Epithelial cell of alveolus of lung (primary cell): ENCODE measurements around the gene KANSL3. TPM values are rescaled to one million over a fixed set of nuclear protein-coding genes. Genes with fewer than 3 reads are reported as not detected.

ENCODE experiments used
- total RNA-seq: library from RNA; depleted of rRNA; stranded (reverse); fragments of >200 nt; gene quantifications from 2 replicates; pipeline ENCODE4 v1.2.1, GENCODE V29; 2015

KANSL3 gene
- total RNA-seq: 26.8 and 34.7 TPM in 2 replicates

GRCh38 chr2:96638144-96639121, at the start of gene KANSL3:
TSS of gene KANSL3 (minus strand) at chr2:96638312. CDS start at chr2:96637135, 1,177 bp downstream.

GRCh38 chr2:96642564-96643360, 4.7 kb upstream of the KANSL3 start, which contains the start of gene FER1L5:
TSS of gene FER1L5 (plus strand) at chr2:96642764. CDS start at chr2:96642837, 73 bp downstream.

Other genes starting within 250 kb of the KANSL3 start
- gene NEURL3, start 133.0 kb downstream of the KANSL3 start, total RNA-seq: 0.13 TPM in 1 of 2 replicates, not detected in the other
- 9.9 and 11.2 TPM in 2 replicates for gene ARID5A, start 101.6 kb downstream of the KANSL3 start, total RNA-seq
- gene FER1L5, start 4.5 kb upstream of the KANSL3 start, total RNA-seq: under 0.01 and 0.16 TPM in 2 replicates
- gene LMAN2L, start 101.8 kb upstream of the KANSL3 start, total RNA-seq: 22.0 and 24.7 TPM in 2 replicates
- 6.5 and 7.5 TPM in 2 replicates for gene CNNM4, start 122.6 kb upstream of the KANSL3 start, total RNA-seq
- 4.3 and 5.0 TPM in 2 replicates for gene CNNM3, start 178.0 kb upstream of the KANSL3 start, total RNA-seq
- gene ANKRD23, start 205.7 kb upstream of the KANSL3 start, total RNA-seq: 1.2 and 1.7 TPM in 2 replicates
- 15.9 and 21.7 TPM in 2 replicates for gene ANKRD39, start 219.7 kb upstream of the KANSL3 start, total RNA-seq
- gene SEMA4C, start 231.8 kb upstream of the KANSL3 start, total RNA-seq: 26.6 and 49.0 TPM in 2 replicates